GM21515 (cell line): Measurements from ENCODE around the gene NPLOC4.
"Not testable (repeated sequence)": the region's sequence is repeated elsewhere in the genome, so short reads cannot be mapped to it uniquely, and the experiment has no call there.

Experiments
- ATAC-seq: cut with Tn5 transposase; IDR thresholded peaks from one replicate; pipeline ENCODE4 v1.9.1; 2021; ENCODE audit not compliant: unreplicated experiment

The NPLOC4 gene

DNA sequence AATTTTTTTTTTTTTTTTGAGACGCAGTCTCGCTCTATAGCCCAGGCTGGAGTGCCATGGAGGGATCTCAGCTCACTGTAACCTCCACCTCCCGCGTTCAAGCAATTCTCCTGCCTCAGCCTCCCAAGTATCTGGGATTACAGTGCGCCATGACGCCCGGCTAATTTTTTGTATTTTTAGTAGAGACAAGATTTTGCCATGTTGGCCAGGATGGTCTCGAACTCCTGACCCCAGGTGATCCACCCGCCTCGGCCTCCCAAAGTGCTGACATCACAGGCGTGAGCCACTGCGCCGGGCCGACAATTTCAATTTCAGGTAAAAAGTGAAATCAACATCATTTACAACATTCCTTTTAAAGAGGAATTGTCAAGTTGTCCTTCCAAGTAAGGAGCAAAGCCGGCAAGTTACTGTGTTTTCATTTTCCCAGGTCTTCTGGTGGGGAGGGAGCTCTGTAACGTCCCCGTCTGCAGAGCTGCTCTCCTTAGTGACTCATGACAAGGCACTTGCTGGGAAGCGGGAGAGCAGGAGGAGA, 873 bp downstream of the NPLOC4 start:
- no peak for ATAC-seq

DNA sequence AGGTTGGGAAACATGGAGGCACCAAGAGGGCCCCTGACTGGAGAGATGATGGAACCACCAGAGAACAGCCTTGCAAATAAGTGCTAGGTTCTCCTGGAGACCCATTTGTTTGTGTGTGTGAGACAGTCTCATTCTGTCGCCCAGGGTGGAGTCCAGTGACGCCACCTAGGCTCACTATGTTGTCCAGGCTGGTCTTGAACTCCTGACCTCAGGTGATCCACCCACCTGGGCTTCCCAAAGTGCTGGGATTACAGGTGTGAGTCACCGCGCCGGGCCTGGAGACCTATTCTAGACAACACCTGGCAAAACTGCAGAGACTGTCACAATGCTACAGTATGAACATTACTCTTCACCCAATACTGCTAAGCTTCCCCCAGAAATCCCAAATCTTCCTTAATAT, 1.5 kb downstream of the NPLOC4 start:
- no peak for ATAC-seq

DNA sequence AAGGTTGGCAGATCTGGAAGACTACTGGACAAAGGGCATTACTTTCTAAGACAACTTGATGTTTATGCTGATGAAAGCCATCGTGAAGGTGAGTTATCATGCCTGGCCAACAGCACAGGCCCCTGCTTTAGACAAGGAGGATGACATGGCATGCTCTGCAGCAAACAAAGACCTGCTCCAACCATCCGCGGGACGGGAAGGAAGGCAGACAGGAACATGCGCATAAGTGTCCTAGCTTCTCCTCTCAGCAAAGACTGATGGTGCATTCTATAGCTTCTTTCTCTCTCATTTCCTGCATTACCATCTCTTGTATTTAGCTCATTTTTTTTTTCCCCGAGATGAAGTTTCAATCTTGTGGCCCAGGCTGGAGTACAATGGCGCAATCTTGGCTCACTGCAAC, 5.4 kb downstream of the NPLOC4 start:
- ATAC-seq: no peak

DNA sequence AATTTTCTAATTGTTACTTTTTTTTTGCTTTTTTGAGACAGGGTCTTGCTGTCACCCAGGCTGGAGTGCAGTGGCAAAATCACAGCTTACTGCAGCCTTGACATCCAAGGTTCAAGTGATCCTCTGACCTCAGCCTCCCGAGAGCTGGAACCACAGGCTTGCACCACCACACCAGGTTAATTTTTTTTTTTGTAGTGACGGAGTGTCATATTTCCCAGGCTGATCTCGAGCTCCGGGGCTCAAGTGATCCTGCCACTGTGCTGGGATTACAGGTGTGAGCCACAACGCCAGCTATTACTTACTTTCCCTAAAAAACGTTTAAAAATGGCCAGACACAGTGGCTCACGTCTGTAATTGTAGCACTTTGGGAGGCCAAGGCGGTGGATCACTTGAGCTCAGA, 6.6 kb downstream of the NPLOC4 start:
- ATAC-seq: no peak

DNA sequence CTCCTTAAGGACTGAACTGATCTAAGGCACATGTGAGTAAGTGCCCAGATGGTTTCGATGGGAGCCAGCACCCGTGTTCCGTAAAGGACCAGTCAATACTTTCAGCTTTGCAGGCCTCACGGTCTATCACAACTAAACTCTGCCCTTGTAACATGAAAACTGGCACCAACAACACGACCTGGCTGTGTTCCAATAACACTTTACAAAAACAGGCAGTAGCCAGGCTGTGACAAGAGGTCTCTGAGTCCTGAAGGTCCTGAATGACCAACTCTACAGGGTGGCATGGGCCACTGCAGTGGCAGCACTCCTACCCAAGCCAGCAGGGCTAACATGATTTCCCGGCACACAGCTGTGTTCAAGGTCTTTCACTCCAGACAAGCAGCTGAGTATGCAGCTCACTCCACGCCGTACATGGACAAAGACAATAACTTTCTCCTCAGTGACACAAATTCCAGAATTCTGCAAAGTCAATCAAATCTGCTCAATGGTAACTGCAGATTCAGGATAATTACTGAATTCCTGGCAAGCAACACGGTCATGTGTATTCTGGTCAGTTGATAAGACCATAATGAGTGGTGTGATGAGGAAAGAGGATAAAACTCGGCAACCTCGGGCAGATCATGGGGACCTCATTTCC, 15.3 kb downstream of the NPLOC4 start:
- no peak for ATAC-seq

DNA sequence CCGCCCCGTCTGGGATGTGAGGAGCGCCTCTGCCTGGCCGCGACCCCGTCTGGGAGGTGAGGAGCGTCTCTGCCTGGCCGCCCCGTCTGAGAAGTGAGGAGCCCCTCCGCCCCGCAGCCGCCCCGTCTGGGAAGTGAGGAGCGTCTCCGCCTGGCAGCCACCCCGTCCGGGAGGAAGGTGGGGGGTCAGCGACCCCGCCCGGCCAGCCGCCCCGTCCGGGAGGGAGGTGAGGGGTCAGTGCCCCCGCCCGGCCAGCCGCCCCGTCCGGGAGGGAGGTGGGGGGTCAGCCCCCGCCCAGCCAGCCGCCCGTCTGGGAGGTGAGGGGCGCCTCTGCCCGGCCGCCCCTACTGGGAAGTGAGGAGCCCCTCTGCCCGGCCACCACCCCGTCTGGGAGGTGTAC, 18.6 kb downstream of the NPLOC4 start:
- not testable (repeated sequence) for ATAC-seq

DNA sequence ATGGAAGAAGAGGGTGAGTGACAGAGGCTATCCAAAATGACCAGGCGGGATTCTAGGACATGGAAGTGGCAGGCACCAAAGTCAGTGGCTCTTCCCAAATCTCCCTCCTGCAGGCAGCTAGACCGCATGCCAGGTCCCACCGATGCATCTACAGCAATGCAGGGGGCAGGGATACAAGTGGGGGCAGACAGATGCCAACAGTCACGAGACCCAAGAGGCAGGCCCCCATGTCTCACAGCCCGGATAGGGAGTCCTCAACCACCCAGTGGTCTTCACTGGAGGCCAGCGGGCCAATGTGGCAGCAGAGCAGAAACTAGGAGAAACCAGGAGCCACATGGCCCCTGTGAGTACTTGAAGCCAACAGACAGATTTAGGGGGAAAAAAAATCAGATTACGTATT, 20.0 kb downstream of the NPLOC4 start:
- ATAC-seq: no peak

DNA sequence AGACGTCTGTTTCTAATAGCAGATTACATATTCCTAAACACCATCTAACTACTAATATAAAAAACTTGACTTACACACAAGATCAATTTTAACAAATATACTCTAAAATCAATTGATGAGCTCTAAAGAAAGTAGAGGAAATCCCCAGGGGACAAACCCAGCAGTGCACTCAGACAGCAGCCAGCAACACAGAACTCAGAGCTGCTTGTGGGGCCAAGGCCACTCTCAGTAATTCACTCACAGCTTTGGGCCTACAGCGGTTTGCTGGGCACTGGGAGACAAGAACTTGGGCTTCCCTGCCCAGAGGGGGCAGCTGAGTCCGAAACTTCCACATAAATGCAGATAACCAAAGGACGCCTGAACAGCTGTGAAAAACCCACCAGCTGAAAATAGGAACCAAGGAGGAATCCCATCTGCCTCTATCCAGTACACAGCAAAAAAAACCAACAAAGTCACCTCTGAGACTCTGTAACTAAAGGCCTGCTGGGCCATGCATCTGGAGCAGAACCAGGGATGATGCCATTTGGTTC, 21.4 kb downstream of the NPLOC4 start:
- ATAC-seq: no peak

DNA sequence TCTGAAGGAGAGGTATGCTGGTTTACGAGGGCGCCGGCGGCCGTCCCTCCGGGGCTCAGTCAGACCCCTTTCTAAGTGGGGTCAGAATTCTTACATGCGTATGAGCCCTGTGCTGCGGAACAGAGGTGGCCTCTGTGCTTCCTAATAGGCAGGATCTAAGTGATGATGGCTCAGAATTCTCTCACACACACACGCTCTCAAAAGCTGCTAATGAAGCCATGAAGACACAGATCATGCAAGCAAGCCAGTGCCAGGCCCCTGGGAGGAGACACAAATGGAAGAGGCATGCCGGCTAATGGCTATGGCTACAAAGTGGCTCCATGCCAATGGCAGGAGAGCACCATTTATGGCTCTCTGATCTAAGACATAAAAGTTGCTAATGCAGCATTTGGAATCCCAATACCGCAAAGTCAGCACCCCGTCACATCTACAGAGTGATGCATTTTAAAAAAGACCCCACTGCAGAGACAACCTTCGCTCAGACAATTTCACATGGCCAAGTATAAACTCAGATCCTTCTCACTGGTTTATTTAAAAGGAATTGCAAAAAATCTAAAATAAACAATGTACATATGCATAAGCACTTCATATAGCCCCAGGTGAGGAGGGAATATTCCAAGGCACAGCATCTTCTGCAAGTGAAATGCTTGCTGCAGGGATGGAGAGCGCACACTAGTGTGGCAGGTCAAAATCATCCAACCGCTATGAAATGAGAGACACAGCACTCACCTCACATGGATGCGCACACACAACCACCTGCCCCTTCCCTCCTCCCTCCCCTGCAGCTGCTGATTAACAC, 24.5 kb downstream of the NPLOC4 start:
- ATAC-seq: no peak

DNA sequence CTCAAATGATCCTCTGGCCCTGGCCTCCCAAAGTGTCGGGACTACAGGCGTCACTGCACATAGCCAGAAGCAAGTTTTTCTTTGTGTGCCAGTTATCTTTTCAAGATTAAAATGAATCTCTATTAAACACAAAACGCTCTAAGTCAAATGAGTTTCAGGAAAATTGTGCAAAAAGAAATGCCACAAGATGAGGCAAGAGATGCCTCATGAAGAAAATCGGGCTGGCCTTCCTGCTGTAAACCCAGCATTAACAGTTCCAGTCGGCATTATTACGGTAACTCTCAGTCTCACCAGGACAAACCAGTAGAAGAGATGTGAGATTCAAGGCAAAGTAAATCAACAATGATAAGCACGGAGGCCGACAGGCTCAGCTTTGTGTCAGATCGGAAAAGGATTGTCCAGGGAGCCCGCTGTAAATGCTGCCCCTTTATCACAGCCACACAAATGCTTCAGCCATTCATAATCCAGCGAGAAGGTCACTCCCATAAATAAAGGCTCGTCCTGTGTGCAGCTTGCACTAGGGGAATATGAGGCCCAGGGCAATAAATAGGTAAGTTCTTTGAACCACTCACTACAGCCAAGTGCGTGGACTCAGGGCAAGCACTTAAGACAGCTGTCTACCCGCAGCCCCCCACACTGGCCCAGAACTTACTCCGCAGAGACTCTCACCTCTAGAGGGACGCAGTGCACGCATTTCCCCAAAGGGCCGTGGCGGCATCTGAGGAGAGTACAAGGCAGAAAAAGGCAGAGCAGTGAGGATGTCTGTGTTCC, 27.2 kb downstream of the NPLOC4 start:
- no peak for ATAC-seq

DNA sequence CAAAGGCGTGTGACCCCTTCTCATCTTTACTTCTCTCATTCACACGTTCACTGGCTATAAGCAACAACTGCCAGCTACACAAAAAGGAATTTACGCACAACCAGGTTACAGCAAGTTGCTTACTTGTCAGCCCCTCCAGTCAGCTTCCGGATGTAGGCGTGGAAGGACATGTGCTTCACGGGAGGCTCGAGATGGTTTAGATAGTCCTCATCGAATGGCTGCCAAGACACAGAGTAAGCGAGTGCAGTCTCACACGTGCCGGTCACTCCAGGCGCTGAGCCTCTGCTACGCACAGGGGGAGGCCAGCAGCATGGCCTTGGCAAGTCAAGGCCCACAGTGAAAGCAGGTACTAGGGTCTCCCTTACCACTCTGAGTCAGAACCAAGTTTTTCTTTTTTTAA, 28.3 kb downstream of the NPLOC4 start:
- no peak for ATAC-seq

DNA sequence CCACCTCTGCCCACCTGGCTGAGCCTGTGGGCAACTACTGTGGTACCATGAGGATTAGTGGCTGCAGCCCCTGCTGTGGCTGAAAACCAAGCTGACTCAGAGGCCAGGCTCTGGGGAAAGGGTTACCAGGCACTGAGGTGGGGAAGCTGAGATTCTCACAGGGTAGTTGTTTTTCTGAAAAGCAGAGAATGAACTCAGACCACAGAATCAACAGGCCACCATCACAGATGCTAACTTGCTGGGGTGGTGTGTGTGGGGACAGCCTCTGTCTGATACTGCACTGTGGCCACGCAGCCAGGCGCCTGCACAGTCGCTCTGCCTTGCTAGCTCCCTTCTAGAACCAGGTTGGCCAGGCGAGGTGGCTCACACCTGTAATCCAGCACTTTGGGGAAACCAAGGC, 28.8 kb downstream of the NPLOC4 start:
- no peak for ATAC-seq

DNA sequence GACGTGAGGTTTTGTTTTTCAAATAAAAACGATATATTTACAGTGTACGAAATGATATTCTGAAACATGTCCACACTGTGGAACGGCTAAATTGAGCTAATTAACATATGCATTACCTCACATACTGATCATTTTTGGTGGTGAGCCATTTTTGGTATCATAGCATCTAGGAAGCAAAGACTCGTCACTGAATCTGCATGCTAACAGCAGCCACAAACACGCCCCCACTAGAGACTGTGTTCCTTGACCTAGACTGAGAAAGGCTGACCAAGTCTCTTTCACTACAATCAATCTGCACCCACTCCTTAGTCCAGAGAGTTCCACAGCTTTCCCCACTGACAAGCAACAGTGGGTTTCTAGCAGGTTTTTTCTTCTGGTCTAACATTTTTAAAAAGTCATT, 29.5 kb downstream of the NPLOC4 start:
- ATAC-seq: no peak

DNA sequence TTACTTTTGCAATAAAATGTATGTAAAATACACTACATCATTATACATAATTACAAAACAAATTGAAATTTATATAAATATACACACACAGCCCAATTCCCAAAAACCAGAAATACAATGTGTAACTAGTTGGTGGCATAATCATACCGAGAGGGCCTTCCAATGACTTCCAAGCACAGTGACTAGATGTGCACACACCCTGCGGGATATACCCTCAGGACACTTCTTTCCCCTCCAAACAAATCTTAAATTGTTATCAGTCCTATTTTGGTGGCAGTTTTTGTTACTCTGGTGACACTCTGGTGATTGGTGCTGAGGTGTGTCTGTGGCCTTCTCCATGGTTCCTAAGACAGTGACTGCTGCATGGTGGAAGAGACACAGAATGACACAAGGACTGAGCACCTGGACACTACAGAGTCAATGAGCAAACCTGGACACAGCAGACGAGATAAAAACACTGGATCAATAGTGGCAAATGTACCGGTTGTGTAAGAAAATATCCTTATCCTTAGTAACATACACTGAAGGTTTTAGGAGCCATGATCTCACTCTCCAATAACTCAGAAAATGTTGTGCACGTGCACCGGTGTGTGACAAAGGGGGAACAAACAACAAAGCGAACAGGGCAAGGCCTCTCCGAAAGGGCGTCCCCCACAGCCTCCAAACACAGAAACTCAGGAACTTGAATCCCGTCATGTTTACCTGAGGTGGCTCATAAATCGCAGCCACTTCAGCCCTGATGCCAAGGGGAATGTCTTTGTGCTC, 32.9 kb downstream of the NPLOC4 start:
- no peak for ATAC-seq

DNA sequence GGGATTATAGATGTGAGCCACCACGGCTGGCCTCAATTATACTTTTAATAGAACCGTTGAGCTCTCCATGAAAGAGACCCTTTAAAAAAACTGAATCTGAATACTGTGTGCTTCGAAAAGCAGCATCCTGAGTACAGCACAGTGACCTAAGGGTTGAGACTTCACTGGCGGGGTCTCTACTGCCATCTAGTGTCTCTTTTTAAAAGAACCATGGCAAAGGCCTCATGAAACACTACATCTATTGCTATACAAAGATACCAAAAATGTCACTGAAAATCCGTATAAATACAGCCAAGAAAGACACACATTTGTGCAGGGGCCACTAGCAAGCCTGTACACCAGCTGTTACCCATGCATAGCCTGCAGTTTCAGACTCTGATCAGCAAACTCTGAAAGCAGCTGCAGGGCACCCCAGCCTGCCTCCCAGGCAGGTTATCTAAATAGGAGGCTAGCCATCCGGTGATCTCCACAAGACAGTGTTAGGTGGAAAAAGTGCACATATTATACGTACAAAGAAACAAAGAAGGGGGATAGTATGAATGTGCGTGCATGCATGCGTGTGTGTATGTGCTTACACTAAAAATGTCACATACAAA, 35.3 kb downstream of the NPLOC4 start:
- ATAC-seq: no peak

DNA sequence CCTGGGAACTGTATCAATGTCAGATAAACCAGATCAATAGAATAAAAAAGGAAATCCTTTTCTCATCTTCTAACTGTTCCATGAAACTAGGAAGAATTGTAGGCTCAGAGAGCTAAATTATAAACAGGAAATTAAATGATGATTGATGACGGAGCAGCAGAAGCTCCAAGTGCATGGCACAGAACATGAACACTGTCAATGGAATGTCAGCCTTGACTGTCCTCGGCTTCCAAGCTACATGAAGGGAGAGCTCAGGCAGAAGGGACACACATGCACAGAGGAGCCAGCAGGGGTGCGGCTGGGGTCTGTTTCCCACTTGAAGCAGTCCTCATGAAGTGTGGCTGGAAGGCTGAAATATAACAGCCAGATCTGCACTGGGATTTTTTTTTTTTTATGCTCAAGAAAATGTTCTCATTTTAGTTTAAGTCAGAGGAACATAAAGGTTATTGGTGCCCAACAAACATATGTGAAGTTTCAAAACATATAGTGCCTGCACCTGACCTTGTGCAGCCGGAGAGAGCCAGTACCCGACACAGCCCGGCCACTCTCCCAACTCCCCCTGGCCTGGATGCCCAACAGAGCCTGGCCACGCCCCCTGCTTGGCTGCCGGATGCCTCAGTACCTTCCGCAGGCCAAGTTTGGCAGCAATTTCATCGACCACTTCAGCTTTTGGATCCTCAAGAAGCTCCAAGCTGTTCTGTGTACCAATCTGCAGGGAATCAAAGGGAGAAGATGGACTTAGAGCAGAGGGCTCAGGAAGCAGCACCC, 37.0 kb downstream of the NPLOC4 start:
- no peak for ATAC-seq

DNA sequence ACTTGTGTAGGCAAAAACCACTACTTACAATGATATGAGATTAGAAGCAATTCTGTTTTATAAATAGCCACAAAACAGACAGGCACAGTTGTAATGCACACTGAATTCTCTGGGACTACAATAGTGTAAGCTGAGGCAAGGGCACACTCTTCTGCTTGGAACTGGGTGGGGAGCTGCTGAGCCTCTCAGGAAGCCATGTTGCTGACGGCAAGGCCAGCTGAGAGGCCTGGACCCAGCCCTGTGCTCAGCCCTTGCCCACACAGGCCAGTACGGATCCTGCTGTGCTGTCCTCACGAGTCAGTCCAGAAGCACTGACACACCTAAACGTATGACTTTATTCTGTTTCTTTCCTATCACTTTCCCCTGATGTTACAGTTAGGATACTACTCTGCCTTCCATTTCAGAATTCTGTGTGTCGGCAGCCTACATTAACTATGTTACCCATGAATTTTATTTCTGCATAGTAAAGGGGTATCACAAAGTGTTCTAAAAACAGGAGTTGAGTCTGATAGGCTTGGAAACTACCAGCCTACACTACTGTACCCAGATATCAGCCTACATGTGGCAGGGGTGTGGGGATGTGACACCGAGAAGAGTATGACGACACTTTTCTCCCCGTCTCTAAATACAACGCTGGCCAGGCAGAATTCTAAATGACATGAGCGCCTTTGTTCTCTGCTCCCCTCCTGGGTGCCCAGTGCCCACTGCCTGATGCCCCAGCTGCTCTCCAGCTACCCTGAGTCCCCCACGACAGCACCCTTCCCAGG, 43.6 kb downstream of the NPLOC4 start:
- no peak for ATAC-seq

DNA sequence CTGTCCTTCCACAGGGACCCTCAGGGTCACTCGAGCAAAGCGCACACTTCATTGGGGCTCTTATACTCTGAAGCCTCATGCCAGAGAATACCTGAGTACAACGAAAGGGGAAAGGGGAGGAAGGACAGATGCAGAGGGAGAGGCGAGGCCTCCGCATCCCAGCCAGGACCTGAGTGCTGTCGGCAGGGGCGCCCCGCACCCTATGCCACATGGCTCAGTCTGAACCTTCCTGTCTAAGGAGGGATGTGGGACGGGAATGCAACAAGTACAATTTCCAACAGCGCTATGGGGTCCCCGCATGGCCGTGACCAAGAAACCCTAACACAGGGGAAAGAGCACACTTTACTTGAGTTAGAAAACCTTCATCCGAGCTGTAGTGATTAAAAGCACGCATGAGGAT, 44.9 kb downstream of the NPLOC4 start:
- ATAC-seq: no peak

DNA sequence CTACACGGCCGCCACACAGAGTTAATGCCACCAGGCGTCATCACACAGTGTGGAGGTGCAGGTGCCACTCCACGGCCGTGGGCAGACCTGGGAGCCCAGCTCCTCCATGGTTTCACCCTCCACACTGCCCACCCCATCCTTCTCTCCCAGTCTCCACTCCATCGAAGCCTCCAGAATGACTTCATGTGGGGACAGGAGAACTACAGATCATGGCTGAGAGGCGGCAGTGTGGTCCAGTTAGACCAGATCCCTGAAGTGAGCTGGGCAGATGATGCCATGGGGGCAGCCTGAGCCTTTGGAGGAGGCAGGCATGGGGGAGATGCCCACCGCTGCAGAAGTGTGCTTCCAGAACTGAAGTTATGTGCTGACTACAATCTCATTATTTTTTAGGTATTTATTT, 46.8 kb downstream of the NPLOC4 start:
- no peak for ATAC-seq
